Skeletal muscle cell (primary cell): ENCODE data around the gene TIPARP.
A peak's percentile ranks its signal among the peaks of the same experiment; 100 is the strongest.

Source experiments
- DNase-seq: peaks from one replicate; pipeline ENCODE4 v3.0.0-alpha.2; 2010; ENCODE audit warnings: low read depth
- H3K4me3 ChIP-seq: 2 replicates; pipeline ENCODE4 v1.5.1; 2011; ENCODE audit warnings: low read depth, mild to moderate bottlenecking, control low read depth, low read length, moderate library complexity

The TIPARP gene

GRCh38 chr3:156674046-156674910 lies at the start of gene TIPARP:
TIPARP (plus strand) TSS chr3:156674590; CDS start chr3:156677698, 3,108 bp downstream.
- peak within 1 kb of the TSS; percentile 80 for H3K4me3 ChIP-seq
- peak; percentile 94 for DNase-seq

DNA sequence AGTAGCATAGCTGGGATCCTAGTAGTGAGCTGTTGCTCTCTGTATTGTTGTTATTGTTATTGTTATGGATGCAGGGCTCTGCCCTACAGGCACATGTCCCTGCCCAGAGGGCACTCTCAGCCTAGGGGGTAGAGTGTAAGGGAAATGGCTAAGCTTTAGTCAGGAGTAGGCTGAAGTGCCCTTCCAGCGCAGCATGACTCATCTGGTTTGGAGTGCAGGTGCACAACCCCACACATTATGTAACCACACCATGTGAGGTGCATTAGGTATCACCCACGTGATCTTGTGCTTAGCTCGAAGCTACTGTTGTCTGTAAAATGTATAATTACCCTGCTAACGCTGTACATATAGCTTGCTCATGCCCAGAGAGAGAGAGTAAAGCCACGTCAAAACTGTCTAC lies 48.3 kb upstream of the TIPARP start:
- H3K4me3 ChIP-seq = no peak overlapping the region
- no peak for DNase-seq

GRCh38 chr3:156627946-156628569 lies 46.3 kb upstream of the TIPARP start:
- no peak for DNase-seq

DNA sequence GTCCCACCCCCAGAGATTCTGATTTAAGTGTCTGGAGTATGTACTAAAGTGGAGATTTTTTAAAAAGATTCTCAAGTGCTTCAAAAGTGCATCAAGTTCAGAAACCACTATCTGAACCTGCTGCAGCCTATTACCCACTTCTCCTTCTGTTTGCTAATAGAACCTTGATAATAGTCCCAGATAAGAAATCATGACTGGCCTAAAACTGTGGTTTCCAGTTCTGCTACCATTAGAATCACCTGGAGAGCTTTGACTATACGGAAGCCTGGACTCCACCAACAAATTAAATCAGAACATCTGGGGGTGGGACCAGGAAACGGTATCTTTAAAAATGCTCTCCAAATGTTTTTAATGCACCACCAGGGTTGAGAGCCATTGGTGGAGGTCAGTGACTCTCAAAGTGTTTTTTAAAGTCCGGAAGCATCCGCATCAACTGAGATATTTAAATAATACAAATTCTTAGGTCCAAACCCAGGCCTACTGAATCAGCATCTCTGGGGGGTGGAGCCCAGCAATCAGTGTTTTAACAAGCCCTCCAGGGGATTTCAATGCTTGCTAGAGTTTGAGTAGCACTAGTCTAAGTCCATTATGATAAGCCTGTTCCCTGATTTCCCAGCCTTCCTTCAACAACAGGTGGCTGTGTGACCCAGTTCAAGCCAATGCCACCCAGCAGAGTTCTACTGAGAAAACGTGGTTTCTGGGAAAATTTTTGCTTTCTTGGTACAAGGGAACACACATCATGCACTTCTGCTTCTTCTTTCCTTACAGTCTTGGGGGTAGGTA lies 45.4 kb upstream of the TIPARP start:
- H3K4me3 ChIP-seq = no peak overlapping the region
- DNase-seq = no peak

More at GRCh38 chr3:156627946-156628569, 46.3 kb upstream of the TIPARP start:
- no peak overlapping the region for H3K4me3 ChIP-seq

GRCh38 chr3:156630081-156630772 lies 44.2 kb upstream of the TIPARP start:
- no peak overlapping the region for H3K4me3 ChIP-seq
- no peak for DNase-seq

GRCh38 chr3:156630773-156631093 lies 43.7 kb upstream of the TIPARP start:
- H3K4me3 ChIP-seq = no peak overlapping the region
- no peak for DNase-seq

- H3K4me3 ChIP-seq = no peak overlapping the region
- no peak for DNase-seq
Observed at GRCh38 chr3:156631323-156631722, 43.1 kb upstream of the TIPARP start.

- H3K4me3 ChIP-seq = no peak overlapping the region
- no peak for DNase-seq
Observed at GRCh38 chr3:156632601-156633000, 41.8 kb upstream of the TIPARP start.

DNA sequence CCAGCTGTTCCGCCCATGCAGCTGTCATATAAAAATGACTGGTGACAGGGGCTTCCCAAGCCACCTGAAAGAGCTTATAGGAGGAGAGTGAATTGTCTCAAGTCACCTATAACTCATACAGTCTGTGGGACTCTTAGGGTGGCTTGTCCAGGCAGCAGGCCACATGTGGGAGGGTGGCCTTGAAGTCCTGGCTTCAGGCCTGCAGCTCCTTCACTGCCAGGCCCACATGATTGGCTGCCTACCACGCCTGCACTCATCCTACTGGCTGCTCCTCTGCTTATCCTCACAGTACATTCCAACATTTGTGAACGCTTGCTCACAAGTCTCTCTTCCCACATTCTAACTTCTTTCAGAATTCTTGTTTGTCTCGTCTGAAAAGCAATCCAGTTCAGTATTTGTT lies 41.1 kb upstream of the TIPARP start:
- no peak for DNase-seq

GRCh38 chr3:156635034-156635433 lies 39.4 kb upstream of the TIPARP start:
- no peak overlapping the region for H3K4me3 ChIP-seq

More for the DNA sequence above, 41.1 kb upstream of the TIPARP start:
- no peak overlapping the region for H3K4me3 ChIP-seq

DNA sequence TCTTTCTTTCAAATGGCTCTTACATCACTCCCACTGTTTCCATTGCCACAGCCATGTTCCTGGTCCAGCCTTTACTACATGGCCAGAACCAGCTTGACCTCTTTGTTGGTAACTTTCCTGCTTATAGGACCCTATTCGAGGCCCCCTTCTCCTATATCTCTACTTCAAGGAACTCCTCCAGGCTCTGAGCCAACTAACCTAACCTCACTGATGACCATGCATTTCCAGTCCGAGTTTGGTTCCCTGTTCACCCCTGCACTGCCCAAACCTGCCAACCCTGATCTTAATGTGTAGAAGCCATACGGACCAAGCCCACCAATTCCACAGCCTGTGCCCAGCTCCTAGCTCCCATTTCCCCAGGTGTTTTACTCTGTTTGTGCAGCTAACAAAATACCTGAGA lies 38.4 kb upstream of the TIPARP start:
- DNase-seq = no peak
- no peak overlapping the region for H3K4me3 ChIP-seq

More at GRCh38 chr3:156635034-156635433, 39.4 kb upstream of the TIPARP start:
- DNase-seq = no peak

GRCh38 chr3:156637480-156638022 lies 36.8 kb upstream of the TIPARP start:
- DNase-seq = no peak
- H3K4me3 ChIP-seq = no peak overlapping the region

DNA sequence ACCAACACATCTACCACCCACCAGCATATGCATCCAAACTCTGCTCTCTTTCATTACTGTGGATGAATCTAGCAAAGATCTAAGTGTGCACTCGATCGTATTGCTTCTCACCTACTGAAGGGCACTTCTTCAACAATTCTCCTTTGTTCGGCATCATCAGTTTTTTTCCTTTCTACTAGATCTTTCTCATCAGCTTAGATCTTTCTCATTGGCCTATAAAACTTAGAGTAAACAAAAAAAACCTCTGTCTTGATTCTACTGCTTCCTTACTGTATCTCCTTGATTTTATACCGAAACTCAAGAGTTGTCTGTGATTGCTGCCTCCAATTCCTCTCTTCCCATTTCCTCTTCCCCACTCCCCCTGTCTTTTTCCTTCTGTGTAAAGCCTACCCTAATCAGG lies 36.1 kb upstream of the TIPARP start:
- H3K4me3 ChIP-seq = no peak overlapping the region
- no peak for DNase-seq

DNA sequence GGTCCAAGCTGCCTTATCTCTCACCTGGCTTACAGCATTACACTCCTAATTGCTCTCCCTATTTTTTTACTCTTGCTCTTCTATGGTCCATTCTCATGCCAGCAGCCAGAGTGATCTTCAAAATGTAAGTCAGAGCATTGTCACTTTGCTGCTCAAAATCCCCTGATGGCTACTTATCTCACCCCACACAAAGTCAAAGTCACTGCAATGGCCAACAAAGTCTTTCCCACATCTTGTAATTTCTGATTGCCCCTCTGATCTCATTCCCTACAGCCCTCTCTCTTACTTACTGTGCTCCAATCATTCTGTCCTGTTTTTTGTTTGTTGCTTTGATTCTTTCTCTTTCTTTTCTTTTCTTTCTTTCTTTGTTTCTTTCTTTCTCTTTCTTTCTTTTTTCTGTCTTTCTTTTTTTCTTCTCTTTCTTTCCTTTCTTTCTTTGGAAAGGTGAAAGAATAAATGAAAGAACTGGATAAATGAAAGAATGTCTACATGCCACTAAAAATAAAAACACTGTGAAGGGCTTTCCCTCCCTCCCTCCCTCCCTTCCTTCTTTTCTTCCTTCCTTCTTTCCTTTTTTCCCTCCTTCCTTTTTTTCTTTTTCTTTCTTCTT lies 34.9 kb upstream of the TIPARP start:
- no peak for DNase-seq
- H3K4me3 ChIP-seq = no peak overlapping the region

GRCh38 chr3:156641618-156641975 lies 32.8 kb upstream of the TIPARP start:
- H3K4me3 ChIP-seq = no peak overlapping the region
- DNase-seq = no peak

GRCh38 chr3:156642750-156643728 lies 31.4 kb upstream of the TIPARP start:
- H3K4me3 ChIP-seq = no peak overlapping the region
- no peak for DNase-seq

DNA sequence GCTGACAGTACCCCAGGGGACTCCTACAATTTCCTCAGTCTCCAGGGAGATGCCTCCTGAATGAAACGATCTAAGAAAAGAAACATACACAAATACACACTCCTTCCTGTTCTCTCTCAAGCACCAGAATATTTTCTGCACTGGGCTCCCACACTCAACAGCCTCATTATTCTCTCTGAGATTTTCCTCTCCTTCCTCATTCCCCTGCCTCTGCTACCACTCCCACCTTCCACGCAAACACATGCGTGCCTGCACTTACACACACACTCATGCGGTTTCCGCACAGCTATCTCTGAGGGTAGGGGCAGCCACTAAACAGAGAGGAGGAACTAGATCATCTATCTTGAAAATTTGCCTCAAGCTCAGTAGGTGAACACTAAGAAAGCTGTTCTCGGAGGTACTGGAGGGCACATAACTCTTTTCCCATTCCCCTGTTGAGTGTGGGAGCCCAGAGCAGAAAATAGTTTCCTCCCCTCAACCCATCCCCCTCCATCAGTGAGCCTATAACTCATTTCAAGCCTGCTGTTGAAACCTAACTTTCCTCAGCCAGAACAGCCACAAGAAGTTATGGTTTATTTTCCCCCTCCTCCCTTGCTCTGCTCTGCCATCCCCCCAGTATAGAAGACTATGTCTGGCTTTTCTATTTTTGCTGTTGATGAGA lies 30.5 kb upstream of the TIPARP start:
- peak; percentile 75 for DNase-seq
- H3K4me3 ChIP-seq = peak overlapping the region; percentile 1
